Thyroid gland (tissue), 4 donors: Measurements from ENCODE around the gene FYN. TPM values are rescaled to one million over a fixed set of nuclear protein-coding genes. Genes with fewer than 3 reads are reported as not detected.

Experiments used
- DNase-seq, 2 donors: peaks; one replicate each; pipeline ENCODE4 v3.0.0-alpha.2; 2019
- H3K27ac ChIP-seq, 3 donors: fragments of 200-600 bp; sonication (generic); 1 replicate in 2 of 3; 2 replicates in 1 of 3; pipeline ENCODE4 v1.5.1; 2016 to 2019; ENCODE audit warnings: mild to moderate bottlenecking in 1 of 3, moderate library complexity in 1 of 3
- H3K27me3 ChIP-seq: fragments of 200-600 bp; sonication (generic); one replicate; pipeline ENCODE4 v1.5.1; 2019
- H3K36me3 ChIP-seq, 2 donors: fragments of 200-600 bp; sonication (generic); one replicate each; pipeline ENCODE4 v1.5.1; 2016 to 2019
- H3K4me1 ChIP-seq, 2 donors: fragments of 200-600 bp; sonication (generic); one replicate each; pipeline ENCODE4 v1.5.1; 2017 to 2019
- H3K4me3 ChIP-seq, 3 donors: fragments of 200-600 bp; sonication (generic); replicated peaks in 1 of 3; 1 replicate in 2 of 3; 2 replicates in 1 of 3; pipeline ENCODE4 v1.5.1; 2016; ENCODE audit warnings: mild to moderate bottlenecking in 1 of 3
- H3K9me3 ChIP-seq: fragments of 200-600 bp; sonication (generic); one replicate; pipeline ENCODE4 v1.5.1; 2017
- CTCF ChIP-seq, 6 experiments: fragments of 200-600 bp in 3 of 6; fragments of 450-650 bp in 3 of 6; sonication (generic) in 3 of 6; IDR thresholded peaks; one replicate each; pipeline ENCODE4 v1.5.1; 2016 to 2019; ENCODE audit warnings: antibody characterized with exemption in 6 of 6, mild to moderate bottlenecking in 2 of 6, inconsistent platforms in 1 of 6, moderate library complexity in 1 of 6
- POLR2A ChIP-seq, 2 donors: fragments of 450-650 bp; IDR thresholded peaks; one replicate each; pipeline ENCODE4 v1.6.1; 2017; ENCODE audit warnings: antibody characterized with exemption in 2 of 2, mild to moderate bottlenecking in 2 of 2, moderate library complexity in 1 of 2
- WGBS, 2 donors: methylation state at CpG; one replicate each; pipeline ENCODE4 v1.1.5; 2017; 5-methylcytosine and 5-hydroxymethylcytosine counted together
- intact Hi-C: fragments of 100-400 bp; cut with DNase I; formaldehyde crosslinking; loops from one replicate; pipeline ENCODE4 v1.15.1; 2023
- total RNA-seq, 4 donors: library from RNA; depleted of rRNA; stranded (reverse); fragments of >200 nt; gene quantifications; one replicate each; pipeline ENCODE4 v1.2.3, GENCODE V29; 2016

The FYN gene
- total RNA-seq, 4 donors from 2014 or later: 67.0 to 206 (median 95.9) TPM

- WGBS, 2 donors: 38 to 56% methylated on average over 4 of the region's 4 CpGs
- TF ChIP-seq CTCF (IDR thresholded peaks at IDR 0.05): no peak
- TF ChIP-seq POLR2A (IDR thresholded peaks at IDR 0.05): no peak
- no peak overlapping the region for H3K27ac ChIP-seq
- H3K4me1 ChIP-seq: peaks cover 6 to 55% of the 10 kb centered on the region in 2 donors
- no peaks in the 10 kb centered on the region for H3K27me3 ChIP-seq
- intact Hi-C loops: no loop called here
- no peaks in the 10 kb centered on the region for H3K36me3 ChIP-seq
- no peak overlapping the region for H3K4me3 ChIP-seq
- no peaks in the 10 kb centered on the region for H3K9me3 ChIP-seq
- no peak for DNase-seq
Measured at GRCh38 chr6:111844376-111844775, 28.9 kb downstream of the FYN start.

- peak in 1 of 2 donors; percentile 9 for DNase-seq
- Histone ChIP-seq H3K36me3 (no peaks in the 10 kb centered on the region), H3K27me3 (no peaks in the 10 kb centered on the region), H3K27ac (no peak overlapping the region), H3K9me3 (no peaks in the 10 kb centered on the region), H3K4me1 (peaks cover 6 to 55% of the 10 kb centered on the region in 2 donors), H3K4me3 (no peak overlapping the region)
- WGBS, 2 donors: 74 to 76% methylated on average over 7 of the region's 7 CpGs
- intact Hi-C loops: no loop called here
- TF ChIP-seq POLR2A (IDR thresholded peaks at IDR 0.05) (no peak), CTCF (IDR thresholded peaks at IDR 0.05) (no peak)
Measured at GRCh38 chr6:111843347-111844147, 29.7 kb downstream of the FYN start.

GRCh38 chr6:111842891-111843290, 30.4 kb downstream of the FYN start:
- Histone ChIP-seq H3K27ac (peak overlapping the region in 1 of 3 donors; percentile 27), H3K4me3 (no peak overlapping the region), H3K36me3 (no peaks in the 10 kb centered on the region), H3K27me3 (no peaks in the 10 kb centered on the region), H3K4me1 (peaks cover 6 to 55% of the 10 kb centered on the region in 2 donors), H3K9me3 (no peaks in the 10 kb centered on the region)
- WGBS, 2 donors: 50 to 53% methylated on average over 4 of the region's 4 CpGs
- intact Hi-C loops: no loop called here
- no peak for TF ChIP-seq POLR2A (IDR thresholded peaks at IDR 0.05)
- no peak for TF ChIP-seq CTCF (IDR thresholded peaks at IDR 0.05)
- DNase-seq: no peak

- Histone ChIP-seq H3K9me3 (no peaks in the 10 kb centered on the region), H3K36me3 (no peaks in the 10 kb centered on the region), H3K4me3 (no peak overlapping the region), H3K4me1 (peaks cover 4 to 55% of the 10 kb centered on the region in 2 donors), H3K27me3 (no peaks in the 10 kb centered on the region), H3K27ac (peak overlapping the region in 1 of 3 donors; percentile 27)
- intact Hi-C loops: no loop called here
- no peak for DNase-seq
- 88 to 90% methylated on average over 9 of the region's 9 CpGs for WGBS, 2 donors
- TF ChIP-seq CTCF (IDR thresholded peaks at IDR 0.05) (no peak), POLR2A (IDR thresholded peaks at IDR 0.05) (no peak)
Measured at GRCh38 chr6:111842271-111842822, 30.9 kb downstream of the FYN start.

GRCh38 chr6:111841822-111842221, 31.4 kb downstream of the FYN start:
- peaks cover 0 to 50% of the 10 kb centered on the region in 2 donors for H3K4me1 ChIP-seq

More at GRCh38 chr6:111841822-111842221, 31.4 kb downstream of the FYN start:
- intact Hi-C loops: no loop called here
- H3K36me3 ChIP-seq: no peaks in the 10 kb centered on the region
- H3K27ac ChIP-seq: peak overlapping the region in 1 of 3 donors; percentile 27
- no peak overlapping the region for H3K4me3 ChIP-seq
- H3K9me3 ChIP-seq: no peaks in the 10 kb centered on the region
- peak in 1 of 2 donors; percentile 5 for DNase-seq
- H3K27me3 ChIP-seq: no peaks in the 10 kb centered on the region
- WGBS, 2 donors: 61 to 74% methylated on average over 6 of the region's 6 CpGs
- TF ChIP-seq POLR2A (IDR thresholded peaks at IDR 0.05): no peak
- no peak for TF ChIP-seq CTCF (IDR thresholded peaks at IDR 0.05)
